Pancreas (tissue), 10 donors: Measurements from ENCODE around the gene AAK1. TPM values are rescaled to one million over a fixed set of nuclear protein-coding genes. Genes with fewer than 3 reads are reported as not detected.

Experiments
- ATAC-seq, 4 donors: fragments of 200-7000 bp; cut with Tn5 transposase; one replicate each; pipeline versions ENCODE4 v1.8.0 to v1.9.1; 2020; ENCODE audit warnings: mild to moderate bottlenecking in 4 of 4, moderate library complexity in 4 of 4
- DNase-seq, 6 donors: peaks; one replicate each; pipeline ENCODE4 v3.0.0-alpha.2; 2020
- FAIRE-seq: peaks from 2 replicates; lab custom pipeline; 2012; peaks lifted over from hg19 to GRCh38; lab: Jason Lieb, UNC
- H3K27ac ChIP-seq, 4 donors: fragments of 200-600 bp; sonication (generic); 1 replicate in 3 of 4; 2 replicates in 1 of 4; pipeline versions ENCODE4 v1.5.0 to v1.8.0; 2020
- H3K27me3 ChIP-seq, 4 donors: fragments of 200-600 bp; one replicate each; pipeline ENCODE4 v1.8.0; 2021
- H3K36me3 ChIP-seq, 3 donors: fragments of 200-600 bp; sonication (generic) in 1 of 3; one replicate each; pipeline versions ENCODE4 v1.5.0 to v1.8.0; 2020 to 2021
- H3K4me1 ChIP-seq, 3 donors: fragments of 200-600 bp; one replicate each; pipeline ENCODE4 v1.8.0; 2021
- H3K4me3 ChIP-seq, 4 donors: fragments of 200-600 bp; sonication (generic) in 2 of 4; one replicate each; pipeline versions ENCODE4 v1.5.0 to v1.8.0; 2020 to 2021
- H3K9me3 ChIP-seq, 4 donors: fragments of 200-600 bp; one replicate each; pipeline ENCODE4 v1.8.0; 2021
- CTCF ChIP-seq, 4 donors: fragments of 200-600 bp; sonication (generic) in 3 of 4; IDR thresholded peaks; one replicate each; pipeline versions ENCODE4 v1.5.0 to v1.8.0; 2021; ENCODE audit warnings: antibody characterized with exemption in 4 of 4
- WGBS, 2 donors: extraction: QIAGEN DNeasy Blood & Tissue Kit; methylation state at CpG; one replicate each; pipeline ENCODE4 v1.1.7; 2013; 5-methylcytosine and 5-hydroxymethylcytosine counted together
- intact Hi-C, 3 donors: fragments of 100-400 bp; cut with DNase I; formaldehyde crosslinking; loops; one replicate each; pipeline versions ENCODE4 v1.11.1 to v1.14.2; 2022
- polyA plus RNA-seq, 2 donors: library from polyadenylated mRNA; stranded (reverse); fragments of 200-250 nt; gene quantifications; one replicate each; pipeline ENCODE4 v1.2.3, GENCODE V29; 2013
- total RNA-seq, 6 donors: library from RNA; stranded (reverse); fragmentation: NEBNext Ultra II Directional in 4 of 6; extraction: Animal tissue kit (Norgen Biotek cat#: 25700) in 4 of 6; gene quantifications; one replicate each; pipeline versions ENCODE4 v1.2.1 to v1.2.4, GENCODE V29; 2021 to 2023
- donor health status: healthy with polysubstance abuse.
- donor health status: DM: no; HTN: no; CAD: no; lungs with moderate emphysema.
- donor health status: DM: no; HTN: no; CAD: no.
- donor health status: control.
- donor health status: control.
- donor health status: Bipolar disorder and iron deficiency.
- donor health status: DM: yes; HTN: yes; CAD: no.
- donor health status: DM: no; HTN: no; CAD: no.
- donor health status: DM: no; HTN: no; CAD: no.
- donor health status: DM: yes; HTN: yes; CAD: no.

The AAK1 gene
- total and polyA plus RNA-seq, 8 donors = 20.6 to 45.1 (median 32.5) TPM

GRCh38 chr2:69565431-69565839 is 78.1 kb downstream of the AAK1 start:
- FAIRE-seq (no peak), DNase-seq (peak in 5 of 6 donors; percentile 44 to 74 (median 56)), ATAC-seq (peak; percentile 43 to 82 (median 75))
- TF ChIP-seq CTCF (IDR thresholded peaks at IDR 0.05) = peak; percentile 35 to 69 (median 65)
- Histone ChIP-seq H3K27ac (no peak overlapping the region), H3K4me1 (peaks cover 5 to 18% (median 8%) of the 10 kb centered on the region in 3 donors), H3K36me3 (no peaks in the 10 kb centered on the region), H3K4me3 (no peak overlapping the region), H3K9me3 (no peaks in the 10 kb centered on the region), H3K27me3 (no peaks in the 10 kb centered on the region)
- intact Hi-C loops = loop anchor here in 1 of 3 donors (10.0 kb wide), 1 partner anchor 149 kb away; no protein-coding TSS in a partner anchor
- 49 to 56% methylated on average over 3 of the region's 3 CpGs for WGBS, 2 donors

GRCh38 chr2:69564604-69565003 is 78.9 kb downstream of the AAK1 start:
- FAIRE-seq = no peak
- Histone ChIP-seq H3K4me3 (no peak overlapping the region), H3K36me3 (no peaks in the 10 kb centered on the region), H3K27ac (no peak overlapping the region), H3K9me3 (no peaks in the 10 kb centered on the region), H3K4me1 (peaks cover 0 to 12% (median 6%) of the 10 kb centered on the region in 3 donors), H3K27me3 (no peaks in the 10 kb centered on the region)
- DNase-seq = no peak
- no peak for TF ChIP-seq CTCF (IDR thresholded peaks at IDR 0.05)
- intact Hi-C loops = loop anchor here in 1 of 3 donors (10.0 kb wide), 1 partner anchor 150 kb away; no protein-coding TSS in a partner anchor
- no peak for ATAC-seq
- 66 to 82% methylated on average over 3 of the region's 3 CpGs for WGBS, 2 donors

DNA sequence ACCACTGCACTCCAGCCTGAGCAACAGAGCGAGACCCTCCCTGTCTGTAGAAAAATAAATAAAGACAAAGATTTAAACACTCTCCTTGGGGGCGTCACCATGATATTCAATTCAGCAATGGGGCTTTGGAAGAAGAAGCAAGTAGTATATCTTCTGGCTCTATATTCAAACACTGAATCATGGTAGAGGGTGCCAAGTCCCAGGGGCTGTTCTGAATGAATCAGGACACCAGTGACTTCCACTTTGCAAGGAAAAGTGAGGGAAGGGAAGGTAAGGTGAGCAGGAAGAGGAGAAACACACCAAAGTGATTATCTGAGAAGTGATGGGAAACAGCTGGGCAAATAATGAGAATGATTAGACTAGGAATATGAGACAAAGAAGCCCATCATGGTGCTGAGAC is 80.5 kb downstream of the AAK1 start:
- Histone ChIP-seq H3K4me1 (peaks cover 0 to 12% (median 7%) of the 10 kb centered on the region in 3 donors), H3K27me3 (no peaks in the 10 kb centered on the region), H3K9me3 (no peaks in the 10 kb centered on the region), H3K27ac (no peak overlapping the region), H3K36me3 (no peaks in the 10 kb centered on the region), H3K4me3 (no peak overlapping the region)
- intact Hi-C loops = loop anchor here in 1 of 3 donors (10.0 kb wide), 1 partner anchor 152 kb away; no protein-coding TSS in a partner anchor
- TF ChIP-seq CTCF (IDR thresholded peaks at IDR 0.05) = no peak
- FAIRE-seq = no peak
- WGBS, 2 donors = 91 to 93% methylated on average over 2 of the region's 2 CpGs
- no peak for ATAC-seq
- no peak for DNase-seq

- Histone ChIP-seq H3K4me3 (no peak overlapping the region), H3K27me3 (no peaks in the 10 kb centered on the region), H3K27ac (no peak overlapping the region), H3K36me3 (no peaks in the 10 kb centered on the region), H3K4me1 (peaks cover 0 to 9% (median 7%) of the 10 kb centered on the region in 3 donors), H3K9me3 (no peaks in the 10 kb centered on the region)
- 64 to 73% methylated on average over 3 of the region's 3 CpGs for WGBS, 2 donors
- FAIRE-seq = no peak
- intact Hi-C loops = loop anchor here in 1 of 3 donors (10.0 kb wide), 1 partner anchor 154 kb away; no protein-coding TSS in a partner anchor
- TF ChIP-seq CTCF (IDR thresholded peaks at IDR 0.05) = no peak
- no peak for ATAC-seq
- DNase-seq = no peak
Observed at GRCh38 chr2:69561101-69561500, 82.4 kb downstream of the AAK1 start.

GRCh38 chr2:69560147-69560482 is 83.4 kb downstream of the AAK1 start:
- Histone ChIP-seq H3K4me3 (no peak overlapping the region), H3K36me3 (no peaks in the 10 kb centered on the region), H3K27me3 (no peaks in the 10 kb centered on the region), H3K4me1 (peaks cover 0 to 7% (median 7%) of the 10 kb centered on the region in 3 donors), H3K9me3 (no peaks in the 10 kb centered on the region), H3K27ac (no peak overlapping the region)
- FAIRE-seq (no peak), ATAC-seq (no peak), DNase-seq (no peak)
- TF ChIP-seq CTCF (IDR thresholded peaks at IDR 0.05) = no peak
- 86 to 87% methylated on average over 4 of the region's 4 CpGs for WGBS, 2 donors
- intact Hi-C loops = loop anchor here in 1 of 3 donors (10.0 kb wide), 1 partner anchor 155 kb away; no protein-coding TSS in a partner anchor
